Spleen (tissue), 11 donors: Measurements from ENCODE around the gene CCDC12. TPM values are rescaled to one million over a fixed set of nuclear protein-coding genes. Genes with fewer than 3 reads are reported as not detected.

ENCODE experiments used
- DNase-seq: peaks from one replicate; pipeline ENCODE4 v3.0.0-alpha.2; 2020
- H3K27ac ChIP-seq, 8 donors: fragments of 200-600 bp; sonication (generic) in 7 of 8; 1 replicate in 4 of 8; 2 replicates in 4 of 8; pipeline versions ENCODE4 v1.5.0 to v1.8.0; 2016 to 2021; ENCODE audit warnings: inconsistent platforms in 4 of 8, mild to moderate bottlenecking in 4 of 8, moderate library complexity in 1 of 8
- H3K27me3 ChIP-seq, 7 donors: fragments of 200-600 bp; sonication (generic) in 6 of 7; replicated peaks in 1 of 7; 1 replicate in 4 of 7; 2 replicates in 3 of 7; pipeline versions ENCODE4 v1.5.0 to v1.8.0; 2016 to 2021; ENCODE audit warnings: inconsistent platforms in 3 of 7, mild to moderate bottlenecking in 1 of 7
- H3K36me3 ChIP-seq, 6 donors: fragments of 200-600 bp; sonication (generic) in 5 of 6; 1 replicate in 4 of 6; 2 replicates in 2 of 6; pipeline versions ENCODE4 v1.5.0 to v1.8.0; 2016 to 2021; ENCODE audit warnings: inconsistent platforms in 2 of 6
- H3K4me1 ChIP-seq, 6 donors: fragments of 200-600 bp; sonication (generic) in 5 of 6; 1 replicate in 3 of 6; 2 replicates in 3 of 6; pipeline versions ENCODE4 v1.5.0 to v1.8.0; 2016 to 2021; ENCODE audit warnings: inconsistent platforms in 3 of 6
- H3K4me3 ChIP-seq, 8 donors: fragments of 200-600 bp; sonication (generic) in 7 of 8; 1 replicate in 4 of 8; 2 replicates in 4 of 8; pipeline versions ENCODE4 v1.5.0 to v1.8.0; 2016 to 2021; ENCODE audit warnings: inconsistent platforms in 4 of 8, mild to moderate bottlenecking in 4 of 8, moderate library complexity in 2 of 8
- H3K9me3 ChIP-seq, 8 donors: fragments of 200-600 bp; sonication (generic) in 7 of 8; 1 replicate in 4 of 8; 2 replicates in 4 of 8; pipeline versions ENCODE4 v1.5.0 to v1.8.0; 2016 to 2021; ENCODE audit warnings: inconsistent platforms in 4 of 8
- CTCF ChIP-seq, 11 experiments: fragments of 200-600 bp in 7 of 11; fragments of 450-650 bp in 4 of 11; sonication (generic) in 4 of 11; IDR thresholded peaks in 8 of 11; conservative IDR thresholded peaks in 3 of 11; 1 replicate in 7 of 11; 2 replicates in 4 of 11; pipeline versions ENCODE4 v1.4.0 to v1.8.0; 2016 to 2021; ENCODE audit warnings: antibody characterized with exemption in 11 of 11, inconsistent platforms in 4 of 11, mild to moderate bottlenecking in 1 of 11
- POLR2A ChIP-seq, 3 donors: fragments of 450-650 bp; IDR thresholded peaks; one replicate each; pipeline ENCODE4 v1.5.1; 2017; ENCODE audit warnings: antibody characterized with exemption in 3 of 3, mild to moderate bottlenecking in 1 of 3
- POLR2AphosphoS5 ChIP-seq, 3 donors: sonication (generic); formaldehyde crosslinking; IDR thresholded peaks; one replicate each; pipeline ENCODE4 v1.5.1; 2017; ENCODE audit warnings: antibody characterized with exemption in 3 of 3
- WGBS, 5 donors: extraction: QIAGEN DNeasy Blood & Tissue Kit in 3 of 5; methylation state at CpG; one replicate each; pipeline versions ENCODE4 v1.1.5 to v1.1.7; 2013 to 2018; 5-methylcytosine and 5-hydroxymethylcytosine counted together
- intact Hi-C: fragments of 100-400 bp; cut with DNase I; formaldehyde crosslinking; loops from one replicate; pipeline ENCODE4 v1.15.0; 2023; ENCODE audit warnings: low total_unique reads
- polyA plus RNA-seq, 3 donors: library from polyadenylated mRNA; stranded (reverse); fragments of 200-250 nt; gene quantifications; one replicate each; pipeline ENCODE4 v1.2.1, GENCODE V29; 2013
- total RNA-seq, 7 donors: library from RNA; depleted of rRNA in 3 of 7; stranded (reverse); fragments of >200 nt in 3 of 7; fragmentation: NEBNext Ultra II Directional in 4 of 7; extraction: Animal tissue kit (Norgen Biotek cat#: 25700) in 4 of 7; gene quantifications; one replicate each; pipeline versions ENCODE4 v1.1.0 to v1.2.1, GENCODE V29; 2016 to 2021
- donor health status: healthy with polysubstance abuse.
- donor health status: DM: no; HTN: no; CAD: no; lungs with moderate emphysema.
- donor health status: DM: no; HTN: no; CAD: no.
- donor health status: Bipolar disorder and iron deficiency.
- donor health status: healthy.
- donor health status: DM: no; HTN: no; CAD: no.
- donor health status: DM: yes; HTN: yes; CAD: no.

CCDC12 gene
- total and polyA plus RNA-seq, 10 donors = 36.5 to 124 (median 55.7) TPM

GRCh38 chr3:46942481-46943236, 33.9 kb downstream of the CCDC12 start:
- Histone ChIP-seq H3K27ac (peak overlapping the region in 2 of 8 donors; percentile 58 to 91), H3K9me3 (no peaks in the 10 kb centered on the region), H3K36me3 (peaks cover 0 to 61% (median 19%) of the 10 kb centered on the region in 6 donors), H3K4me1 (peaks cover 35 to 96% (median 75%) of the 10 kb centered on the region in 6 donors), H3K27me3 (no peaks in the 10 kb centered on the region), H3K4me3 (no peak overlapping the region)
- 91 to 94% (median 93%) methylated on average over 11 to 12 of the region's 12 CpGs for WGBS, 5 donors
- no peak for TF ChIP-seq POLR2A (IDR thresholded peaks at IDR 0.05)
- TF ChIP-seq POLR2AphosphoS5 (IDR thresholded peaks at IDR 0.05) = no peak
- no peak for TF ChIP-seq CTCF (IDR thresholded peaks at IDR 0.05 in 8 of 11, conservative IDR thresholded peaks at IDR 0.05 in 3 of 11)
- intact Hi-C loops = no loop called here
- DNase-seq = peak; percentile 54

- TF ChIP-seq POLR2AphosphoS5 (IDR thresholded peaks at IDR 0.05) (no peak), CTCF (IDR thresholded peaks at IDR 0.05 in 8 of 11, conservative IDR thresholded peaks at IDR 0.05 in 3 of 11) (no peak), POLR2A (IDR thresholded peaks at IDR 0.05) (no peak)
- intact Hi-C loops = no loop called here
- peak; percentile 42 for DNase-seq
- peak overlapping the region in 1 of 8 donors; percentile 58 for H3K27ac ChIP-seq
- 86 to 95% (median 93%) methylated on average over 7 of the region's 7 CpGs for WGBS, 5 donors
- peaks cover 30 to 96% (median 74%) of the 10 kb centered on the region in 6 donors for H3K4me1 ChIP-seq
- H3K27me3 ChIP-seq = no peaks in the 10 kb centered on the region
- H3K36me3 ChIP-seq = peaks cover 0 to 67% (median 24%) of the 10 kb centered on the region in 6 donors
- H3K4me3 ChIP-seq = no peak overlapping the region
- no peaks in the 10 kb centered on the region for H3K9me3 ChIP-seq
These were observed 34.5 kb downstream of the CCDC12 start for GRCh38 chr3:46942076-46942475.

DNA sequence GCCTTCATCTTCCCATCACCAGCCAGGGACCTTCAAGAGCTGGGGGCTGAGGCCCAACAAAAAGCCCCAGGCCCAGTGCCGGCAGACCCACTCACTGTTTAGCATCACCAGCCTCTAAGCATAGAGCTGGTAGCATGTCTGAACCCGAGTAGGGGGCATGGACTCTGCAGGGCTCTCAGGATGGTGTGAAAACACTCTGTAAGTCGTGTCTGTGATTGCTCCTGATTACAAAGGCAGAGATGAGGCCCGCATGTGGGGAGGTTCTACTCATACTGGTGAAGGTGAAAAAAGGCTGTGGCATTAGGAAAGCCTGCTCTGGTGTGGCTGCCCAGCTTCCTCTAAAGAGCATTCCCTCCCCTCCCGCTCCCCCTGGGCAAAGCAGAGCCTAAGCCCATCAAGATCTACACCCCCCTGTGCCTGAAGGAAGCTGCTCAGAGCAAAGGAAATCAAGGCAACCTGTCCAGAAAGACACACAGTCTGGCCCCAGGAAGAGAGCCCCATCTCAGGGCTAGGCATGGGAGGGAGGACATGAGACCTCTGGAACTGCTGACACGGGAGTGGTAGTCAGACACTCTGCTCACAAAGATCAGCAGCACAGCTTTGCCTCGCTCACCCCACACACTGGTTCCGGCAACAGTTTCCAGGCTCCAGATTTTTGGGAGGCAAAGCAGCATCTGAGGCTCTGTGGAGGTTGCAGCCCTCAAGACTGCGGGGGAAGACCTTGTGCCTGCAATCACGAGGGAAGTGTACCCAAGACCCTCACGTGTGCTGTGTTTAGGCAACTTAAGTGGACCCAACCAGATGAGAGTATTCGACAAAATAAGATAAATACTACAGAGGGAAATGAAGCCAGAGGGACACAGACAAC, 36.7 kb downstream of the CCDC12 start:
- Histone ChIP-seq H3K4me1 (peaks cover 26 to 96% (median 76%) of the 10 kb centered on the region in 6 donors), H3K27me3 (no peaks in the 10 kb centered on the region), H3K27ac (peak overlapping the region in 7 of 8 donors; percentile 7 to 88 (median 69)), H3K36me3 (peaks cover 0 to 83% (median 30%) of the 10 kb centered on the region in 6 donors), H3K9me3 (no peaks in the 10 kb centered on the region), H3K4me3 (no peak overlapping the region)
- TF ChIP-seq CTCF (IDR thresholded peaks at IDR 0.05 in 8 of 11, conservative IDR thresholded peaks at IDR 0.05 in 3 of 11) = no peak
- no peak for TF ChIP-seq POLR2A (IDR thresholded peaks at IDR 0.05)
- no peak for TF ChIP-seq POLR2AphosphoS5 (IDR thresholded peaks at IDR 0.05)
- intact Hi-C loops = no loop called here
- DNase-seq = peak; percentile 64
- WGBS, 5 donors = 63 to 80% (median 69%) methylated on average over 10 to 12 of the region's 12 CpGs
